ENCODE measurements around the gene PP2D1.
"Not testable (repeated sequence)": the region's sequence is repeated elsewhere in the genome, so short reads cannot be mapped to it uniquely, and the experiment has no call there.

The PP2D1 gene

GRCh38 chr3:20039765-20040547 lies 27.9 kb upstream of the PP2D1 start, which contains the start of gene KAT2B:
Gene KAT2B (plus strand): TSS chr3:20040446. CDS start chr3:20040478, 32 bp downstream.
- DNase-seq, result peak; percentile 47 to 63

- DNase-seq, result no peak
Measured at GRCh38 chr3:20039466-20039764, 27.4 kb upstream of the PP2D1 start.

- no peak for DNase-seq
Measured at GRCh38 chr3:20038699-20039465, 26.8 kb upstream of the PP2D1 start.

- no peak for DNase-seq
Measured at GRCh38 chr3:20037255-20037996, 25.4 kb upstream of the PP2D1 start.

- DNase-seq, result no peak
Measured at GRCh38 chr3:20035019-20035418, 23.0 kb upstream of the PP2D1 start.

- DNase-seq, result not testable (repeated sequence)
Measured at GRCh38 chr3:20031939-20032338, 19.9 kb upstream of the PP2D1 start.

- no peak for DNase-seq
Measured at GRCh38 chr3:20028905-20029331, 16.9 kb upstream of the PP2D1 start.

GRCh38 chr3:20027136-20027535 lies 15.1 kb upstream of the PP2D1 start:
- no peak for DNase-seq

GRCh38 chr3:20023623-20024405 lies 11.8 kb upstream of the PP2D1 start:
- no peak for DNase-seq

GRCh38 chr3:20022954-20023622 lies 11.0 kb upstream of the PP2D1 start:
- DNase-seq, result no peak

GRCh38 chr3:20016076-20016475 lies 4.0 kb upstream of the PP2D1 start:
- not testable (repeated sequence) for DNase-seq

GRCh38 chr3:20015525-20015924 lies 3.5 kb upstream of the PP2D1 start:
- no peak for DNase-seq

GRCh38 chr3:20013396-20013795 lies 1.3 kb upstream of the PP2D1 start:
- DNase-seq, result no peak

GRCh38 chr3:20008646-20009045 lies 3.4 kb downstream of the PP2D1 start:
- no peak for DNase-seq

GRCh38 chr3:20007960-20008359 lies 4.1 kb downstream of the PP2D1 start:
- DNase-seq, result no peak

- no peak for DNase-seq
Measured at GRCh38 chr3:20001932-20002331, 10.1 kb downstream of the PP2D1 start.

GRCh38 chr3:19997502-19997901 lies 14.6 kb downstream of the PP2D1 start:
- no peak for DNase-seq

GRCh38 chr3:19994796-19995195 lies 17.3 kb downstream of the PP2D1 start:
- DNase-seq, result no peak

GRCh38 chr3:19988904-19989303 lies 23.2 kb downstream of the PP2D1 start:
- not testable (repeated sequence) for DNase-seq

- DNase-seq, result no peak
Measured at GRCh38 chr3:19972054-19972453, 40.0 kb downstream of the PP2D1 start.

- no peak for DNase-seq
Measured at GRCh38 chr3:19970327-19970726, 41.7 kb downstream of the PP2D1 start.

- DNase-seq, result no peak
Measured at GRCh38 chr3:19967812-19968211, 44.3 kb downstream of the PP2D1 start.

All from inflammatory macrophage treated with lipopolysaccharide for 1 hour (primary cell).